ENCODE results near the gene ALDH6A1. TPM values are rescaled to one million over a fixed set of nuclear protein-coding genes. Genes with fewer than 3 reads are reported as not detected.

ALDH6A1 gene
- total and polyA plus RNA-seq, 9 donors: 28.6 to 78.1 (median 50.3) TPM

- no peak overlapping the region for H3K4me3 ChIP-seq
- H3K27me3 ChIP-seq: no peaks in the 10 kb centered on the region
- no peaks in the 10 kb centered on the region for H3K36me3 ChIP-seq
- H3K9me3 ChIP-seq: no peaks in the 10 kb centered on the region
- WGBS, 3 donors: 69 to 92% (median 90%) methylated on average over 3 of the region's 3 CpGs
- intact Hi-C loops (cut with DNase I): loop anchor here in 1 of 4 donors (10.0 kb wide), 1 partner anchor 130 kb away; the partner anchor contains the start of gene ZNF410
- H3K27ac ChIP-seq: no peak overlapping the region
- DNase-seq: no peak
- TF ChIP-seq CTCF (IDR thresholded peaks at IDR 0.05) (no peak), POLR2A (IDR thresholded peaks at IDR 0.05) (no peak), EP300 (IDR thresholded peaks at IDR 0.05) (no peak)
- H3K4me1 ChIP-seq (ENCODE audit: insufficient read depth): no peaks in the 10 kb centered on the region
Observed at GRCh38 chr14:74015176-74015575, 69.1 kb downstream of the ALDH6A1 start.

DNA sequence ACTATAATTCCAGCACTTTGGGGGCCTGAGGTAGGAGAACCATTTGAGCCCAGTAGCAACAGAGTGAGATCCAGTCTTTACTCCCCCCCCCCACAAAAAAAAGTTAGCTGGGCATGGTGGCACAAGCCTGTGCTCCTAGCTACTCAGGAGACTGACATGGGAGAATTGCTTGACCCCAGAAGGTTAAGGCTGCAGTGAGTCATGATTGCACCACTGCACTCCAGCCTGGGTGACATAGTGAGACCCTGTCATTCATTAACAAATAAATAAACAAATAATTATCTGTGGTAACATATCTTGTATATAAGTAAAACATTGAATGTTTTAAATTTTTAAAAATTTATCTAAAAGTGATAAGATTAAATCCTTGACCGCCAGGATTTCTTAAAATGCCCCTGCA, 70.0 kb downstream of the ALDH6A1 start:
- intact Hi-C loops (cut with DNase I): loop anchor here in 1 of 4 donors (10.0 kb wide), 1 partner anchor 129 kb away; the partner anchor contains the start of gene ZNF410

GRCh38 chr14:74008843-74009499, 75.3 kb downstream of the ALDH6A1 start:
- no peak overlapping the region for H3K27ac ChIP-seq
- intact Hi-C loops (cut with DNase I): no loop called here
- H3K36me3 ChIP-seq: no peaks in the 10 kb centered on the region
- no peak overlapping the region for H3K4me3 ChIP-seq
- TF ChIP-seq EP300 (IDR thresholded peaks at IDR 0.05) (no peak), CTCF (IDR thresholded peaks at IDR 0.05) (no peak), POLR2A (IDR thresholded peaks at IDR 0.05) (no peak)
- 63 to 74% (median 66%) methylated on average over 2 of the region's 2 CpGs for WGBS, 3 donors
- no peak for DNase-seq
- H3K9me3 ChIP-seq: no peaks in the 10 kb centered on the region
- H3K27me3 ChIP-seq: no peaks in the 10 kb centered on the region
- no peaks in the 10 kb centered on the region for H3K4me1 ChIP-seq (ENCODE audit: insufficient read depth)

More for the DNA sequence above, 70.0 kb downstream of the ALDH6A1 start:
- TF ChIP-seq EP300 (IDR thresholded peaks at IDR 0.05) (no peak), CTCF (IDR thresholded peaks at IDR 0.05) (no peak), POLR2A (IDR thresholded peaks at IDR 0.05) (no peak)
- H3K27me3 ChIP-seq: no peaks in the 10 kb centered on the region
- no peak overlapping the region for H3K27ac ChIP-seq
- no peaks in the 10 kb centered on the region for H3K4me1 ChIP-seq (ENCODE audit: insufficient read depth)
- H3K36me3 ChIP-seq: no peaks in the 10 kb centered on the region
- WGBS, 3 donors: 69 to 87% (median 78%) methylated on average over 1 of the region's 1 CpG
- DNase-seq: no peak
- no peaks in the 10 kb centered on the region for H3K9me3 ChIP-seq
- no peak overlapping the region for H3K4me3 ChIP-seq

Other genes starting within 250 kb of the ALDH6A1 start
- 10 to 100 TPM in 4 of 7 donors, 1 to 10 TPM in 3; 6.6 to 13.4 (median 10.5) TPM for gene PTGR2, start 232.6 kb downstream of the ALDH6A1 start, total RNA-seq
- 10 to 100 TPM in 1 of 2 donors, 1 to 10 TPM in 1; 4.6 to 14.8 TPM for gene PTGR2, start 232.6 kb downstream of the ALDH6A1 start, polyA plus RNA-seq
- gene ZNF410, start 197.6 kb downstream of the ALDH6A1 start, total RNA-seq: 10 to 100 TPM; 47.7 to 71.4 (median 54.4) TPM
- gene ZNF410, start 197.6 kb downstream of the ALDH6A1 start, polyA plus RNA-seq: 10 to 100 TPM; 37.0 to 65.4 TPM
- 10 to 100 TPM in 5 of 7 donors, 1 to 10 TPM in 2; 8.3 to 21.4 (median 14.9) TPM for gene FAM161B, start 134.4 kb downstream of the ALDH6A1 start, total RNA-seq
- gene FAM161B, start 134.4 kb downstream of the ALDH6A1 start, polyA plus RNA-seq: 10 to 100 TPM in 1 of 2 donors, 1 to 10 TPM in 1; 9.0 to 12.6 TPM
- gene COQ6, start 134.2 kb downstream of the ALDH6A1 start, total RNA-seq: 10 to 100 TPM; 17.1 to 27.1 (median 18.7) TPM
- 10 to 100 TPM; 23.3 to 31.8 TPM for gene COQ6, start 134.2 kb downstream of the ALDH6A1 start, polyA plus RNA-seq
- 10 to 100 TPM in 2 of 7 donors, 1 to 10 TPM in 5; 4.8 to 11.6 (median 7.0) TPM for gene ENTPD5, start 65.2 kb downstream of the ALDH6A1 start, total RNA-seq
- 10 to 100 TPM in 1 of 2 donors, 1 to 10 TPM in 1; 3.3 to 12.3 TPM for gene ENTPD5, start 65.2 kb downstream of the ALDH6A1 start, polyA plus RNA-seq
- gene BBOF1, start 65.1 kb downstream of the ALDH6A1 start, total RNA-seq: 10 to 100 TPM in 2 of 7 donors, 1 to 10 TPM in 5; 1.7 to 16.5 (median 4.9) TPM
- gene BBOF1, start 65.1 kb downstream of the ALDH6A1 start, polyA plus RNA-seq: 10 to 100 TPM in 1 of 2 donors, 1 to 10 TPM in 1; 4.1 to 11.5 TPM
- gene LIN52, start 503 bp upstream of the ALDH6A1 start, total RNA-seq: 10 to 100 TPM in 3 of 7 donors, 1 to 10 TPM in 4; 8.6 to 12.5 (median 10.0) TPM
- gene LIN52, start 503 bp upstream of the ALDH6A1 start, polyA plus RNA-seq: 10 to 100 TPM in 1 of 2 donors, 1 to 10 TPM in 1; 8.7 to 11.8 TPM
- gene VSX2, start 155.0 kb upstream of the ALDH6A1 start, total RNA-seq: not detected
- not detected for gene VSX2, start 155.0 kb upstream of the ALDH6A1 start, polyA plus RNA-seq
- gene ABCD4, start 218.5 kb upstream of the ALDH6A1 start, total RNA-seq: 10 to 100 TPM; 42.2 to 54.4 (median 45.8) TPM
- gene ABCD4, start 218.5 kb upstream of the ALDH6A1 start, polyA plus RNA-seq: 10 to 100 TPM; 33.5 to 50.5 TPM